ENCODE results near the gene PNCK.

- no peak for TF ChIP-seq SUZ12 (IDR thresholded peaks at IDR 0.05; ENCODE audit: extremely low read depth, insufficient read depth, insufficient read length)
- no peak for TF ChIP-seq YY1 (IDR thresholded peaks at IDR 0.05; ENCODE audit: insufficient read depth, insufficient read length)
Observed at GRCh38 chrX:153690466-153690865, 16.9 kb upstream of the PNCK start.

All from NT2/D1 (cell line).